HG02973 (cell line): ENCODE results near the gene GFY.
A peak's percentile ranks its signal among the peaks of the same experiment; 100 is the strongest.
"Not testable (repeated sequence)": the region's sequence is repeated elsewhere in the genome, so short reads cannot be mapped to it uniquely, and the experiment has no call there.

ENCODE experiments used
- ATAC-seq: cut with Tn5 transposase; IDR thresholded peaks from one replicate; pipeline ENCODE4 v1.9.1; 2021; ENCODE audit warnings: moderate library complexity; ENCODE audit not compliant: unreplicated experiment

GFY gene

GRCh38 chr19:49468746-49469447, 43.7 kb downstream of the GFY start:
- ATAC-seq: peak; percentile 58

- no peak for ATAC-seq
Observed at GRCh38 chr19:49469828-49470614, 44.8 kb downstream of the GFY start.

- no peak for ATAC-seq
Observed at GRCh38 chr19:49470615-49470978, 45.4 kb downstream of the GFY start.

GRCh38 chr19:49472936-49473335, 47.7 kb downstream of the GFY start:
- no peak for ATAC-seq

- ATAC-seq: not testable (repeated sequence)
Observed at GRCh38 chr19:49473501-49473867, 48.3 kb downstream of the GFY start.

- ATAC-seq: peak; percentile 44
Observed at GRCh38 chr19:49473868-49474541, 48.8 kb downstream of the GFY start, which contains the start of gene FLT3LG. Gene FLT3LG, plus strand, starts transcription at chr19:49474215. Its CDS starts 425 bp downstream, at chr19:49474640.

GRCh38 chr19:49474542-49474924, 49.3 kb downstream of the GFY start:
- no peak for ATAC-seq

GRCh38 chr19:49475191-49475917, 50.2 kb downstream of the GFY start:
- no peak for ATAC-seq

- ATAC-seq: no peak
Observed at GRCh38 chr19:49475995-49476880, 51.0 kb downstream of the GFY start.
